Superior temporal gyrus (tissue), 1 donor: Measurements from ENCODE around the gene SLF1.

Experiments
- DNase-seq: peaks from one replicate; pipeline ENCODE4 v3.0.0-alpha.2; 2016; ENCODE audit errors: extremely low spot score

Gene SLF1

DNA sequence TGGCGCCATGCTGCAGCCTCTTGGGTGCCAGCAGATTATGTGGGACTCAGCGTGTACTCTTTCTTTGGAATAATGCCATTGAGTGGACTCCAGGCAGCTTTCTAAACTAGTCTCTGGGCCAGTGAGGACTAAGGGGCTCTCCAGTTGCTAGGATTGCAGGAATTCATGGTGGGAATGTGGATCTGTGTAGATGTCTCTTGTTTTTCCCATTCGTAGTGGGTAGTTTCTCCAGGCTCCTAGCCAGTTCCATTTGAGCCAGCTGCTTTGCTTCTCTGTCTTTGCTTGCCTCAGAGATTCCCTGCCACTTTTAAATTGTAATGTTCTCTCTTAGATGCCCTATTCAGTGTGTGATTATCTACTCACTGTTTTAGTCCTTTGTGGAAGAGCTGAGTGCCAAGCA is 42.6 kb downstream of the SLF1 start:
- no peak for DNase-seq

- no peak for DNase-seq
These were observed 49.5 kb downstream of the SLF1 start for GRCh38 chr5:94667937-94668336.

- no peak for DNase-seq
These were observed 52.3 kb downstream of the SLF1 start for GRCh38 chr5:94670726-94671125.

GRCh38 chr5:94672746-94673145 is 54.3 kb downstream of the SLF1 start:
- DNase-seq = no peak

DNA sequence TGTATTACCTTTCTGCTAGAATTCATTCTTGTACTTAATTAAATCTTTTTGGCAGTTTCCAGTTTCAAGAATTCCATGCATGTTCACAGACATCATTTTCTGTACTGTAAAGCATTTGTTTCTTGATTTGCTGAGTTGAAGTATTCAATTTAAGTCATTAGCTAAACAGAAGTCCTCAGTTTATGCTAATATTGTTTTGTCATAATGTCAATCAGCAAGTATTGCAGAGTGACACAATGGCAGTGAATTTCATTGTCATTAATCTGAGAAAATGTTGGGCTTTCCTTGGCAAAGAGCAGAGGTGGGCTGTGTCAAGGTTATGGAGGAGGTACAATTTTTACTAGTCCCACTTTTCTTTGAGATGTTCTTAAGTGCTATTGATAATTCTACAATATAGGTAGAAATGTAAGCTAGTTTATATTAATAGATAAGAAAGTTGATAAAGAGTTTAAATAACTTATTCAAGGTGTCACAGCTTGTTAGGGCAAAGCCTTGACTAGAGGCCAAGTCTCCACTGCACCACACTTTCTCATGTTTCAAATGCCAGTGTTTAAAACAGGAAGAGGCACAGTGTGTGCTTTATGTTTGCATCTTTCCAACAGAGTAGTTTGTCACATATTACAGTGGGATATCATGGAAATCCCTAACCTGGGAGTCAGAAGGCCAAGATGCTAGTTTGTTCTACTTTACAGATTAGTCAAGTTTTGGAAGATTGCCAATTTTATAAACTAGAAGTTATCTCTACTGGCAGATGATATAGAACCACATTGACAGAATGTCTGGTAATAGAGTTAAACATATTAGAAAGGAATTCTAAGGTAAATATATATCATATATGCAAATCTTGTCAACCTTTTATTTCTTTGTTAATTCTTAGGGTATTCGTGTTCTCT is 56.3 kb downstream of the SLF1 start:
- no peak for DNase-seq

- no peak for DNase-seq
These were observed 57.6 kb downstream of the SLF1 start for GRCh38 chr5:94675965-94676618.

DNA sequence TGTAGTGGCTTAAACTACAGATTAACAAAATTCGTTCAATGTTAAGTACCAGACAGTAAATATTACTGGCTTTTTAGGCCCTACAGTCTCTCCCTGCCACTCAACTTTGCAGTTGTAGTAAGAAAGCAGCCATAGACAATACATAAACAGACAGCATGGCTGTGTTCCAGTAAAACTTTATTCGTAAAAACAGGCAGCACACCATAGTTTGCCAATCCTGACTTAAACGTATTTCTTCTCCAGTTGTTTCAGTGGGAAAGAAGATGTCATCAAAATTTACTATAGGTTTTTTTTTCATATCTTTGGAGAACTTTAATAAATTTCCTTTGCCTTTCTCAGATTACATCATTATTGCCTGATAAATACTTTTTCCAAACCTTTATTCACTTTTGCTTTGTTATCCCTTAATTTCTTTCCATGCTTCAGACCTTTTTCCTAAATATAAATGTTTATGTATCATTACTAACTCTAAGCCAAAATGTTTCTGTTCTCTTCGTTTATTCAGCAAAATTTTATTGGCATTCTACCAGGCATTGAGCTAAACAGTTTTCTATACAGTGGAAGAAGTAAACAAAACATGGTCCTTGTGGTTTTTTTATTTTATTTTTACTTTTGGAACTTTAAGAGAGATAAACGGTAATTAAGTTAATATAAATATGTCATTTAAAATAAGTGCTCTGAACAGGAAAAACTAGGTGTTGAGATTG is 64.5 kb downstream of the SLF1 start:
- DNase-seq = no peak

- DNase-seq = peak; percentile 64
These were observed 71.4 kb downstream of the SLF1 start for GRCh38 chr5:94689908-94690307.

DNA sequence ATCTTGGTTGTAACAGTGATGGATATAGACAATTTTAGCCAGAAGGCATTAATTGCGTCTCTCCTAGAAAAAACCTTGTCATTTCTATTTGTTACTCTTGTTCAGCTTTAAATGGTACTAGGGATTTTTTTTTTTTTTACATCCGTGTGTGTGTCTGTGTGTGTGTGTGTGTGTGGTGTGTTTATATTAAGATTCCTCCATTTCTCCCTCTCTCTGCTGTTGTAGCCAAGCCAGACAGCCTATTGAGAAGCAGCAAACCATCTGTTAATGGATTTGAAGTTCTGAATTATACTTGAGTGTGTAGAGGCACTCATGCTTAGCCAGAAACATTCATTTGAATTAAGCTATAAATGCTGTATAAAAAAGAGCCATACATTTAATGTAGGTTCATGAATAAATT is 72.3 kb downstream of the SLF1 start:
- peak; percentile 36 for DNase-seq

DNA sequence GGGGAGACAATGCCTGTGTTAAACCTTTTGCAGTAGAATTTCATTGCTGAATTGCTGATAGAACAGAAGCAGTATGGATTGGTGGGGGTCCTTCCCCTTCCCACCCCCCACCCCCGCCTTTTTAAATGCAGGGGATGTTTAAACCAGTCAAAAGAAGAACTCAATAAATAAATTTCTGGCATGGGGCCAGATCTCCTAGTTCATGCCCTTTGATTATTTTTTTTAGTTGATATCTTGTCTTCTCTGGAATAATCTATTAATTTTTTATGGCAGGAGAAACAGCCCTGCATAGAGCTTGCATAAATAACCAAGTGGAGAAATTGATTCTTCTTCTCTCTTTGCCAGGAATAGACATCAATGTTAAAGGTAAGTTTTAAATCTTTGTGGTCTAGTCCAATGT is 72.8 kb downstream of the SLF1 start:
- DNase-seq = no peak

- DNase-seq = peak; percentile 67
These were observed 73.5 kb downstream of the SLF1 start for GRCh38 chr5:94691949-94692348.

GRCh38 chr5:94692581-94692980 is 74.1 kb downstream of the SLF1 start:
- no peak for DNase-seq

GRCh38 chr5:94693043-94693822 is 74.8 kb downstream of the SLF1 start:
- DNase-seq = peak; percentile 76

GRCh38 chr5:94693845-94694370 is 75.4 kb downstream of the SLF1 start:
- DNase-seq = peak; percentile 12

GRCh38 chr5:94694671-94695070 is 76.2 kb downstream of the SLF1 start:
- DNase-seq = peak; percentile 24

GRCh38 chr5:94698197-94698596 is 79.7 kb downstream of the SLF1 start:
- DNase-seq = no peak

GRCh38 chr5:94699562-94699961 is 81.1 kb downstream of the SLF1 start:
- DNase-seq = no peak

GRCh38 chr5:94700592-94700991 is 82.1 kb downstream of the SLF1 start:
- no peak for DNase-seq

DNA sequence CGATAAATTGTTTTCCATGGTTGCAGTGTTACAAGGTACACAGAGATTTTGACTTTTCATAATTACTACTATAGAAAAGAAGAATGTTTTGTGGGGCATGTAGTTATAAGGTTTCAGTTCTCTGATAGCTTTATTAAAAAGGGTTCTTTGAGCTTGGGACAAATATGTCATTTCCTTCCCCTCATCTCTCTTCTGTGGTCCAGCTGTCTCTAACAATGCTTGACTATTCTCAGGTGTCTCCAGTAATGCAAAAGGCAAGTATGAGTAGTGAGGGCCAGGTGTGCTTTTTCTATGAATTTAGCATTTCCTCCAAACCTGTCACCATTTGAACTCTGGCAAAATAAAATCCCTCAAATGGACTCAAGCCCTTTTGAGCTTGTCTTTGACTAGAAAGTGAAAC is 84.3 kb downstream of the SLF1 start:
- DNase-seq = no peak

- no peak for DNase-seq
These were observed 87.0 kb downstream of the SLF1 start for GRCh38 chr5:94705427-94705826.

GRCh38 chr5:94707359-94707758 is 88.9 kb downstream of the SLF1 start:
- no peak for DNase-seq

DNA sequence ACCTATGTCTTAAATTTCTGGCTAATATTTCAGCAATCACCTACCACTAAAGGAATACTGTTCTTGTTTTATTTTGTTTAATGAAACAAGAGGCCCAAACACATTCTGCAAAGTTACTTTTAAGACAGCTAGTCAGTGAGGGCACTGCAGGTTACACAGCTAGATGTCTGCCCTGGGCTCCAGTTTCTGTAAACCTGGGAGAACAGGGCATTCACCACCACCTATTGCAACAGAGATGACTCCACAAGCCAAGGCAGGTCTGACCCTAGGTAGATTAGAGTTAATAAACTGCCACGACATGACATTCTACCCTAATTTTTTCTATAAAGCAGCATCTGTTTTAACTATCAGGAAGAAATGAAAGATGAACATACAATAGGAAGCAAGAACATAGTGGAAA is 90.8 kb downstream of the SLF1 start:
- DNase-seq = no peak
